ENCODE data around the gene EEF2K. TPM values are rescaled to one million over a fixed set of nuclear protein-coding genes. Genes with fewer than 3 reads are reported as not detected.

Gene EEF2K
- total and polyA plus RNA-seq, 2 of the 13 experiments (the other 11 are each of a cell fraction or from before 2014, with no cell fraction given), result 22.0 to 23.8 TPM

GRCh38 chr16:22190081-22190775 is 15.8 kb upstream of the EEF2K start (continued):
- TF ChIP-seq ZNF326 (CRISPR knock-in tag; IDR thresholded peaks at IDR 0.05; ENCODE audit: borderline replicate concordance) (no peak), GLMP (CRISPR knock-in tag; IDR thresholded peaks at IDR 0.05; ENCODE audit: borderline replicate concordance) (no peak), ZNF800 (CRISPR knock-in tag; IDR thresholded peaks at IDR 0.05) (peak; percentile 83), ZNF414 (CRISPR knock-in tag; IDR thresholded peaks at IDR 0.05) (no peak), TRIM24 (CRISPR knock-in tag; IDR thresholded peaks at IDR 0.05) (no peak), ZNF10 (CRISPR knock-in tag; IDR thresholded peaks at IDR 0.05; ENCODE audit: borderline replicate concordance, low read depth) (0 out of 2 replicates have a peak, but pooled peaks have one; percentile 86), ZNF317 (CRISPR knock-in tag; IDR thresholded peaks at IDR 0.05) (peak; percentile 57; the same call in 1 of the 2 replicates), ZNF207 (IDR thresholded peaks at IDR 0.05; ENCODE audit: borderline replicate concordance) (no peak), ZFYVE20 (CRISPR knock-in tag; IDR thresholded peaks at IDR 0.05; ENCODE audit: borderline replicate concordance, low read depth) (peak; percentile 97), ZNF710 (CRISPR knock-in tag; IDR thresholded peaks at IDR 0.05; ENCODE audit: borderline replicate concordance) (peak; percentile 92), ZNF773 (CRISPR knock-in tag; IDR thresholded peaks at IDR 0.05; ENCODE audit: borderline replicate concordance) (peak; percentile 92), ZNF253 (CRISPR knock-in tag; IDR thresholded peaks at IDR 0.05; ENCODE audit: borderline replicate concordance) (no peak), EP300 (IDR thresholded peaks at IDR 0.05; ENCODE audit: low read depth in 2 of 2, low read length in 2 of 2) (0 out of 4 replicates have a peak, but pooled peaks of 1 of the 2 experiments have one; percentile 21), EP300 (CRISPR knock-in tag; IDR thresholded peaks at IDR 0.05; ENCODE audit: borderline replicate concordance) (peak; percentile 24; the same call in 1 of the 2 replicates), TP53 (CRISPR knock-in tag; conservative IDR thresholded peaks at IDR 0.05) (no peak), HIVEP1 (CRISPR knock-in tag; IDR thresholded peaks at IDR 0.05) (no peak; the same call in 1 of the 2 replicates), ZC3H4 (CRISPR knock-in tag; IDR thresholded peaks at IDR 0.05; ENCODE audit: borderline replicate concordance) (no peak), NR1H2 (CRISPR knock-in tag; IDR thresholded peaks at IDR 0.05; ENCODE audit: borderline replicate concordance, low read depth) (no peak), RFXAP (CRISPR knock-in tag; IDR thresholded peaks at IDR 0.05; ENCODE audit: borderline replicate concordance) (peak; percentile 91; the same call in 1 of the 2 replicates), POGZ (CRISPR knock-in tag; IDR thresholded peaks at IDR 0.05) (peak; percentile 55; the same call in 1 of the 2 replicates)
- TF ChIP-seq, protein P1, sequence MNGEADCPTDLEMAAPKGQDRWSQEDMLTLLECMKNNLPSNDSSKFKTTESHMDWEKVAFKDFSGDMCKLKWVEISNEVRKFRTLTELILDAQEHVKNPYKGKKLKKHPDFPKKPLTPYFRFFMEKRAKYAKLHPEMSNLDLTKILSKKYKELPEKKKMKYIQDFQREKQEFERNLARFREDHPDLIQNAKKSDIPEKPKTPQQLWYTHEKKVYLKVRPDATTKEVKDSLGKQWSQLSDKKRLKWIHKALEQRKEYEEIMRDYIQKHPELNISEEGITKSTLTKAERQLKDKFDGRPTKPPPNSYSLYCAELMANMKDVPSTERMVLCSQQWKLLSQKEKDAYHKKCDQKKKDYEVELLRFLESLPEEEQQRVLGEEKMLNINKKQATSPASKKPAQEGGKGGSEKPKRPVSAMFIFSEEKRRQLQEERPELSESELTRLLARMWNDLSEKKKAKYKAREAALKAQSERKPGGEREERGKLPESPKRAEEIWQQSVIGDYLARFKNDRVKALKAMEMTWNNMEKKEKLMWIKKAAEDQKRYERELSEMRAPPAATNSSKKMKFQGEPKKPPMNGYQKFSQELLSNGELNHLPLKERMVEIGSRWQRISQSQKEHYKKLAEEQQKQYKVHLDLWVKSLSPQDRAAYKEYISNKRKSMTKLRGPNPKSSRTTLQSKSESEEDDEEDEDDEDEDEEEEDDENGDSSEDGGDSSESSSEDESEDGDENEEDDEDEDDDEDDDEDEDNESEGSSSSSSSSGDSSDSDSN (CRISPR knock-in tag; IDR thresholded peaks at IDR 0.05), result peak; percentile 99

Measured in HepG2 (cell line).